OCI-LY1 (cell line): ENCODE data around the gene FANCE.

Experiments used
- EZH2 ChIP-seq: fragments of 200-600 bp; sonication (generic), shearing (Covaris generic); IDR thresholded peaks from 2 replicates; pipeline ENCODE4 v1.8.0; 2017; ENCODE audit warnings: borderline replicate concordance, mixed run types, mild to moderate bottlenecking, antibody characterized with exemption, low read length, moderate library complexity, mixed read lengths
- TF ChIP-seq, protein P1 (sequence below): fragments of 200-600 bp; sonication (generic), shearing (Covaris generic); IDR thresholded peaks from 2 replicates; pipeline ENCODE4 v1.5.1; 2017; ENCODE audit warnings: mild to moderate bottlenecking, antibody characterized with exemption, low read length, moderate library complexity, mixed read lengths

DNA sequence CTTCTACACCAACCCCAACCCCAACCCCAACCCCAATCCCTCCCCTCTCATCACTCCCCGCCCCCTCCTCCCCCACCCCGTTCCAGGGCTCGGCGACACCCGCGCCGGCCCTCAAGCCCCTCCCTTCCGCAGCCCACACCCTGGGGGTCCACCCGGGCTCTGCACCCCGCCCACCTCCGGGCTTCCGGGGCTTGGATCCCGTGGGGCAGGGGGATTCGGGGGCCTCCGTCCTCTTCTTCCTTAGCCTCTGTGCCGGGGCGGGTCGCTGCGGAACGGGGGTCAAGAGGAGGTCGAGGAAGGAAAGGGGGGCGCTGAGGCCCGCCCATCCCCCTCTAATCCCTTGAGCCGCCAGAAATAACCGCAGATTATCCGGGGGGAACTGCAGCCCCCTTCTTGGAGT is 59.9 kb downstream of the FANCE start:
- TF ChIP-seq, protein P1, sequence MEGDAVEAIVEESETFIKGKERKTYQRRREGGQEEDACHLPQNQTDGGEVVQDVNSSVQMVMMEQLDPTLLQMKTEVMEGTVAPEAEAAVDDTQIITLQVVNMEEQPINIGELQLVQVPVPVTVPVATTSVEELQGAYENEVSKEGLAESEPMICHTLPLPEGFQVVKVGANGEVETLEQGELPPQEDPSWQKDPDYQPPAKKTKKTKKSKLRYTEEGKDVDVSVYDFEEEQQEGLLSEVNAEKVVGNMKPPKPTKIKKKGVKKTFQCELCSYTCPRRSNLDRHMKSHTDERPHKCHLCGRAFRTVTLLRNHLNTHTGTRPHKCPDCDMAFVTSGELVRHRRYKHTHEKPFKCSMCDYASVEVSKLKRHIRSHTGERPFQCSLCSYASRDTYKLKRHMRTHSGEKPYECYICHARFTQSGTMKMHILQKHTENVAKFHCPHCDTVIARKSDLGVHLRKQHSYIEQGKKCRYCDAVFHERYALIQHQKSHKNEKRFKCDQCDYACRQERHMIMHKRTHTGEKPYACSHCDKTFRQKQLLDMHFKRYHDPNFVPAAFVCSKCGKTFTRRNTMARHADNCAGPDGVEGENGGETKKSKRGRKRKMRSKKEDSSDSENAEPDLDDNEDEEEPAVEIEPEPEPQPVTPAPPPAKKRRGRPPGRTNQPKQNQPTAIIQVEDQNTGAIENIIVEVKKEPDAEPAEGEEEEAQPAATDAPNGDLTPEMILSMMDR: no peak
- no peak for TF ChIP-seq EZH2
